ENCODE measurements around the gene CLPSL2. TPM values are rescaled to one million over a fixed set of nuclear protein-coding genes. Genes with fewer than 3 reads are reported as not detected.

CLPSL2 gene
- total RNA-seq, 4 donors from 2014 or later: not detected

DNA sequence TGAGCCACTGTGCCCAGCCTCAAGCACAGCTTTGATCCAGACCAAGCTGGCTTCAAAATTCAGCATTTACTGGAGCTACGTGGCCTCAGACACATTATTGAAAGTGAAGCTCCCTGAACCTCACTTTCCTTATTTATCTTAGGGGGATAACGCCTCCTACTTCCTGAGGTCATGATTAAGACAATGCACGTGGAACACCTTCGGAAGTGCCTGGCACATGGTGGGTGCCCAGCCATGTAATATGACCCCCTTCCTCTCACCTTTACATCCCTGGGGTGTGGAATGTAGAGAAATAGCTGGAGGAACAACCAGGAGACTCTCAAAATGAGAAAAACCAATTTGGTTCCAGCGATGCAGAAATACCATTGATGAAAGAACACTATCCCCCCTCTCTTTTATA, 22.3 kb downstream of the CLPSL2 start:
- no peaks in the 10 kb centered on the region for H3K36me3 ChIP-seq
- H3K9me3 ChIP-seq: no peaks in the 10 kb centered on the region
- H3K4me1 ChIP-seq: no peaks in the 10 kb centered on the region
- no peak overlapping the region for H3K4me3 ChIP-seq
- H3K27me3 ChIP-seq: no peaks in the 10 kb centered on the region
- no peak overlapping the region for H3K27ac ChIP-seq
- TF ChIP-seq, protein P1, sequence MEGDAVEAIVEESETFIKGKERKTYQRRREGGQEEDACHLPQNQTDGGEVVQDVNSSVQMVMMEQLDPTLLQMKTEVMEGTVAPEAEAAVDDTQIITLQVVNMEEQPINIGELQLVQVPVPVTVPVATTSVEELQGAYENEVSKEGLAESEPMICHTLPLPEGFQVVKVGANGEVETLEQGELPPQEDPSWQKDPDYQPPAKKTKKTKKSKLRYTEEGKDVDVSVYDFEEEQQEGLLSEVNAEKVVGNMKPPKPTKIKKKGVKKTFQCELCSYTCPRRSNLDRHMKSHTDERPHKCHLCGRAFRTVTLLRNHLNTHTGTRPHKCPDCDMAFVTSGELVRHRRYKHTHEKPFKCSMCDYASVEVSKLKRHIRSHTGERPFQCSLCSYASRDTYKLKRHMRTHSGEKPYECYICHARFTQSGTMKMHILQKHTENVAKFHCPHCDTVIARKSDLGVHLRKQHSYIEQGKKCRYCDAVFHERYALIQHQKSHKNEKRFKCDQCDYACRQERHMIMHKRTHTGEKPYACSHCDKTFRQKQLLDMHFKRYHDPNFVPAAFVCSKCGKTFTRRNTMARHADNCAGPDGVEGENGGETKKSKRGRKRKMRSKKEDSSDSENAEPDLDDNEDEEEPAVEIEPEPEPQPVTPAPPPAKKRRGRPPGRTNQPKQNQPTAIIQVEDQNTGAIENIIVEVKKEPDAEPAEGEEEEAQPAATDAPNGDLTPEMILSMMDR (IDR thresholded peaks at IDR 0.05): no peak
- TF ChIP-seq POLR2A (IDR thresholded peaks at IDR 0.05): no peak
- DNase-seq: no peak

DNA sequence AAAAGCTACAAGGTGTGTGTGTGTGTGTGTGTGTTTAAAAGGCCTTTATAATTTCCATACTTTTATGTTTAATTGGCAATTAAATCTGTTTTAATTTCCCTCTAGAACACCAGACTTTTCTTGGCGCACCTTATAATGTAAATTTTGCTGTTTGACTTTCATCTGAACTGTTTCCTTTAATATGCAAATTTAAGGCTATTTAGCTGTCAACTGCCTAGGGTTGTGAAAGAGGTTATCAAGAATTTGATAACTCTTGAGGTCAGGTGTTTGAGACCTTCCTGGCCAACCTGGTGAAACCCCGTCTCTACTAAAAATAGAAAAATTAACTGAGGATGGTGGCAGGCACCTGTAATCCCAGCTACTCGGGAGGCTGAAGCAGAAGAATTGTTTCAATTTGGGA, 24.8 kb downstream of the CLPSL2 start:
- no peak for DNase-seq
- no peak overlapping the region for H3K4me3 ChIP-seq
- TF ChIP-seq, protein P1 (IDR thresholded peaks at IDR 0.05): no peak
- TF ChIP-seq POLR2A (IDR thresholded peaks at IDR 0.05): no peak
- no peaks in the 10 kb centered on the region for H3K36me3 ChIP-seq
- no peaks in the 10 kb centered on the region for H3K27me3 ChIP-seq
- no peak overlapping the region for H3K27ac ChIP-seq
- peaks cover 0 to 5% (median 1%) of the 10 kb centered on the region in 4 donors for H3K4me1 ChIP-seq
- no peaks in the 10 kb centered on the region for H3K9me3 ChIP-seq

DNA sequence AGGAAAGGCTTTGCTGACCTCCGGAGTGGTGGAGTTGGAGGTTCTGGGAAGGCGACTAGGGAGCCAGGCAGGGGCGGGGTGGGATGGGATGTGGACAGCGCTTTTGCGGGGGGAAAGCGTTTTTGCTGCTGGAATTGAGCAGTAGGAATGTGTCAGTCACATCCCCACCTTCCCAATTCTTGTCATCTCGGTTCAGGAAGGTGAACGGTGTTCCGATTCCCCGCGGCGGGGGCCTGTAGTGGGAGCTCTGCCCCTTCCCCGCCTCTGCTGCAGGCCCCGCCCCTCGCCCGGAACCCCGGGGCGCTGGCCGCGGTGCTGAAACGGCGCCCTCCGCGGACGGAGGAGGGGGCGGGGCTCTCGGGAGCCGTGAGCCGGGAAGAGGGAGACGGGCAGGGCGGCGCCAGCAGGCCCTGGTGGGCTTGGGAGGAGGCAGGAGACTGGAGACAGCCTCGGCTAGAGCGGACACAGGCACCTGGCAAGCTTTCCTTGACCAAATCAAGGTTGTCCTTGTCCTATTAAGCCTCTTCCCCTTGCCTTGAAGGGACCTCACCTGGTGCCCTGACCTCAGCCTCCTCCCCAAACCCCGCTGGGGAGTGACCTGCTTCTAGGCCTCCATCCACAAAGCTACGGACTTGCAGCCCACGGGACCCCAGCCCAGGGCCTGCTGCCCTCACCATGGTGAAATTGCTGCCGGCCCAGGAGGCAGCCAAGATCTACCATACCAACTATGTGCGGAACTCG, 28.8 kb downstream of the CLPSL2 start, which contains the start of gene LHFPL5:
LHFPL5 (plus strand) TSS at position 357 of the 741 bp plus-strand sequence; CDS start at position 676, 319 bp downstream.
- H3K4me3 ChIP-seq: peak within 1 kb of the TSS in 1 of 4 donors; percentile 6
- H3K36me3 ChIP-seq: no peaks in the 10 kb centered on the region
- H3K27me3 ChIP-seq: no peaks in the 10 kb centered on the region
- no peak for TF ChIP-seq POLR2A (IDR thresholded peaks at IDR 0.05)
- TF ChIP-seq, protein P1 (IDR thresholded peaks at IDR 0.05): no peak
- H3K4me1 ChIP-seq: peaks cover 0 to 5% (median 1%) of the 10 kb centered on the region in 4 donors
- H3K9me3 ChIP-seq: no peaks in the 10 kb centered on the region
- no peak within 1 kb of the TSS for H3K27ac ChIP-seq
- DNase-seq: peak in 1 of 3 donors; percentile 67

DNA sequence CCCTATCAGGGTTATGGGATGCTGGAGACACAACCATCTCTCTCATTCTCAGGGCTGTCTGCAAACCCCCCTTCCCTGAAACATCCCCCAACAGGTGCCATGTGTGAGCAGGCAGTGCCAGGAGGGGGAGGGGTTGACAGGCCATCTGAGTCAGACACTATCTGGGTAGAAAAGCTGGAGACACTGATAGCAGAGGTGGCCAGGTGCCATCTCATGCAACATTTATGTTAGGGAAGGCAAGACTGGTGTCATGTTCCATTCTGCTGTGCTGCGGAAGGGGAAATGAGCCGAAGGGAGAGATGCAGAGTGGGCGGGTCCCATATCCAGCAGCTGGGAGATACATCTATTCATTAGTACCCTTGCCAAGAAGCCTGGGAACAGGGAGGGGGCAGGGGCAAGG, 32.3 kb downstream of the CLPSL2 start:
- no peak for TF ChIP-seq POLR2A (IDR thresholded peaks at IDR 0.05)
- TF ChIP-seq, protein P1 (IDR thresholded peaks at IDR 0.05): no peak
- no peaks in the 10 kb centered on the region for H3K27me3 ChIP-seq
- peaks cover 0 to 5% (median 1%) of the 10 kb centered on the region in 4 donors for H3K4me1 ChIP-seq
- DNase-seq: no peak
- no peaks in the 10 kb centered on the region for H3K9me3 ChIP-seq
- no peak overlapping the region for H3K27ac ChIP-seq
- no peak overlapping the region for H3K4me3 ChIP-seq
- H3K36me3 ChIP-seq: no peaks in the 10 kb centered on the region

DNA sequence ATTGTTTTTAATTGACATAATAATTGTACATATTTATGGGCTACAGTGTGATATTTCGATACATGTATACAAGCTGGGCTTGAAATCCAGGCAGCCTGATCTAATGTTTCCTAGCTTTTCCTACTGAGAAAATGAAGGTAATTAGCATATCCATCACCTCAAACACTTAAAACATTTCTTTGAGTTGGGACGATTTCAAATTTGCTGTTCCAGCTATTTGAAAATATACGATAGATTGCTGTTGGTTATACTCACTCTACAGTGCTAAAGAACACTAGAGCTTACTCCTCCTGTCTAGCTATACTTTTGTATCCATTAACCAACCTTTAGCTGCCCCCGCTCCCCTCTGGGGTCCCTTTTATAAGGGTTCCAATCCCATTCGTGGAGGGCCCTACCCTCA, 33.4 kb downstream of the CLPSL2 start:
- no peaks in the 10 kb centered on the region for H3K9me3 ChIP-seq
- H3K36me3 ChIP-seq: no peaks in the 10 kb centered on the region
- H3K27me3 ChIP-seq: no peaks in the 10 kb centered on the region
- DNase-seq: no peak
- no peak overlapping the region for H3K27ac ChIP-seq
- no peak for TF ChIP-seq POLR2A (IDR thresholded peaks at IDR 0.05)
- TF ChIP-seq, protein P1 (IDR thresholded peaks at IDR 0.05): no peak
- no peak overlapping the region for H3K4me3 ChIP-seq
- peaks cover 0 to 5% (median 1%) of the 10 kb centered on the region in 4 donors for H3K4me1 ChIP-seq

Data from Peyer's patch (tissue), 4 donors.